Measurements from ENCODE around the gene USP12. TPM values are rescaled to one million over a fixed set of nuclear protein-coding genes. Genes with fewer than 3 reads are reported as not detected.

USP12 gene
- total RNA-seq, 4 donors from 2014 or later, result 19.2 to 33.7 (median 25.9) TPM

DNA sequence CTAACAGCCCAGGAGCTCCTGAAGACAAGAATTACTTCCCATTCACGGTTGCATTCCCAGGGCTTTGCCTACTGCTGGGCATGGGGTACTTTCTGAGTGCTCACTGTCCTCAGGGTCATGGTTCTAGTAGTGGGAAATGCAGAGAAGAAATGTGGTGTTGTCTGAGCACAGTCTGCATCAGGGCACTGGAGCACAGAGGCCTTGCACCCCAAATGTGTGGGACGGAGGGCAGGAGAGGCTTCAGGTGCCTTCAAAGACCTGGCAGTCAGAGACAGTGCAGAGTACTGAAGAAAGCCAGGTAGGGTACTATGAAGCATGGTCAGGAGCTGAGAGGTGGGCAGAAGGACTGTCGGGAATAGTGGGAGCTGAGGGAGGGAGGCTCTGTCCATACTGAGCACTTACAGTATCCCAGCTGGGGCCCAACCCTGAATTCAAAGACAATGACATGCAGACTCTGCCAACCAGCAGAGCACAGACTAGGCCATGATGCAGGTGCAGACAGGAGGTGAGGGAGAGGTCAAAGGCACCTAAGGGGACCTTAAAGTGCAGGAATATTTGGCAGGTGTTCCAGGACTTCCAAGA is 144.4 kb downstream of the USP12 start:
- no peak overlapping the region for H3K4me3 ChIP-seq (replicated peaks in 1 of 3)
- no peaks in the 10 kb centered on the region for H3K4me1 ChIP-seq
- DNase-seq, result no peak
- no peaks in the 10 kb centered on the region for H3K27me3 ChIP-seq
- 85 to 86% methylated on average over 3 of the region's 3 CpGs for WGBS, 2 donors
- H3K27ac ChIP-seq, result no peak overlapping the region
- H3K9me3 ChIP-seq, result no peaks in the 10 kb centered on the region
- H3K36me3 ChIP-seq, result no peaks in the 10 kb centered on the region
- intact Hi-C loops (cut with DNase I), result no loop called here
- no peak for TF ChIP-seq CTCF (IDR thresholded peaks at IDR 0.05)
- no peak for TF ChIP-seq POLR2A (IDR thresholded peaks at IDR 0.05)

DNA sequence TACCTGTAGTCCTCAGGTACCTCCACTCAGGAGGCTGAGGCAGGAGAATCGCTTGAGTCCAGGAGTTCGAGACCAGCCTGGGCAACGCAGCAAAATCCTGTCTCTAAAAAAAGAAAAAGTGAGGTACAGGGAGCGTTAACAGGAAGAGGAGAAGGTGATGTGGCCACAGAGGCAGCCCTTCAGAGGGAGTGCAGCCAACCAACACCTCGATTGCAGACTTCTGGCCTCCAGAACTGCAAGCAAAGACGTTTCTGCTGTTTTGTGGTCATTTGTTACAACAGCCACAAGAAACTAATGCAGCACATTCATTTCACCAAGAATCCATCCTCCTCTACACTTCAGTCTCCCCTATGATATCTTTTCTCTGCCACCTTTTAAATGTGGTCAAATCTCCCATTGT is 145.2 kb downstream of the USP12 start:
- Histone ChIP-seq H3K36me3 (no peaks in the 10 kb centered on the region), H3K9me3 (no peaks in the 10 kb centered on the region), H3K27ac (no peak overlapping the region), H3K4me3 (replicated peaks in 1 of 3) (no peak overlapping the region), H3K4me1 (no peaks in the 10 kb centered on the region), H3K27me3 (no peaks in the 10 kb centered on the region)
- no peak for TF ChIP-seq POLR2A (IDR thresholded peaks at IDR 0.05)
- no peak for TF ChIP-seq CTCF (IDR thresholded peaks at IDR 0.05)
- 77 to 78% methylated on average over 6 of the region's 6 CpGs for WGBS, 2 donors
- intact Hi-C loops (cut with DNase I), result no loop called here
- no peak for DNase-seq

- intact Hi-C loops (cut with DNase I), result no loop called here
- no peak overlapping the region for H3K27ac ChIP-seq
- DNase-seq, result no peak
- H3K9me3 ChIP-seq, result no peaks in the 10 kb centered on the region
- H3K36me3 ChIP-seq, result no peaks in the 10 kb centered on the region
- no peaks in the 10 kb centered on the region for H3K4me1 ChIP-seq
- no peak overlapping the region for H3K4me3 ChIP-seq (replicated peaks in 1 of 3)
- no peak for TF ChIP-seq CTCF (IDR thresholded peaks at IDR 0.05)
- TF ChIP-seq POLR2A (IDR thresholded peaks at IDR 0.05), result no peak
- WGBS, 2 donors, result 73 to 87% methylated on average over 12 to 13 of the region's 13 CpGs
- H3K27me3 ChIP-seq, result no peaks in the 10 kb centered on the region
Measured at GRCh38 chr13:27024776-27025492, 146.7 kb downstream of the USP12 start.

DNA sequence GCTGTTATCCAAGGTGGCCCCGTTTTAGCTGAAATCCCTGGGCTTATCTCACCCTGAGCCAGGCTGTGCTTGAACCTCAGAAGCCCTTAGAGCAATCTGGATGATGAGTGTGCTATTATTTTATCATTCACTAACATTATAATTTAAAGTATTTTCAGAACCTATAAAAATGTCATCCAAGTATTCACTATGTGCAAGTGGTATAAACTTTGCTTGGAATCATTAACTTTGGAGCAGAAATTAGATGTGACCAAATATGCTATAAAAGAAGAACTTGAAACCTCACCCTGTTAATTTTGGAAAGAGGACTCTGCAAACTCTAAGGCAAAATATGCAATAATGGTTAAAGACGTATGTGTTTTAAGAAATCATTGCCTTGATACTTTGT is 147.5 kb downstream of the USP12 start:
- intact Hi-C loops (cut with DNase I), result no loop called here
- DNase-seq, result no peak
- Histone ChIP-seq H3K27ac (no peak overlapping the region), H3K4me3 (replicated peaks in 1 of 3) (no peak overlapping the region), H3K9me3 (no peaks in the 10 kb centered on the region), H3K4me1 (no peaks in the 10 kb centered on the region), H3K36me3 (no peaks in the 10 kb centered on the region), H3K27me3 (no peaks in the 10 kb centered on the region)
- TF ChIP-seq CTCF (IDR thresholded peaks at IDR 0.05), result no peak
- no peak for TF ChIP-seq POLR2A (IDR thresholded peaks at IDR 0.05)
- WGBS, 2 donors, result 85 to 91% methylated on average over 2 of the region's 2 CpGs

DNA sequence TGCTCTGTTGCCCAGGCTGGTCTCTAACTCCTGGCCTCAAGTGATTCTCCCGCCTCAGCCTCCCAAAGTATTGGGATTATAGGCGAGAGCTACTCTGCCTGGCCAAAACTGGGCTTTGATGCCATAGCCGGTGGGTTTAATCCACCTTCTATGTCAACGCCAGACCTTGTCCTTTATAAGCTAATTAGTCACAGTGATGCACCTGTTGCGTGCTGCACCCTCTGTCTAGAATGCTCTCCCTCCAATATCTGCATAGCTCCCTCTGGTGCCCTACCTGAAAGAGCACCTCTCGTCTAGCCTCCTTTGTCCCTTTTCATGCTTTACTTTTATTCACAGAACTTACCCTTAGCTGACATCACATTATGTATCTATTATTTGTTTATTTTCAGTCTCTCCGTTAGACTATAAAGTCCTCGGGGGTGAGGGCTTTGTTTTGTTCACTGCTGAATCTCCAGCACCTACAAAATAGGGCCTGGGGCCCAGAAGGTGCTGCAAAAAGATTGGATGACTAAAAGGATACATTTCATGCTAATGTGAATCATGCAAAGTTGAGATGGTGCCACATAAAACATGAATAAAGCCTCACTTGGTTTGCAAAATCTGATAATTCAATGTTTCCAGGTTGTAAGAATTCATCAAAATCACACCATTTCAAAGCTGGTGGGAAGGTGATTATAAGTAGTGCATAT is 148.1 kb downstream of the USP12 start:
- intact Hi-C loops (cut with DNase I), result no loop called here
- WGBS, 2 donors, result 87 to 89% methylated on average over 8 of the region's 8 CpGs
- no peak overlapping the region for H3K27ac ChIP-seq
- H3K36me3 ChIP-seq, result no peaks in the 10 kb centered on the region
- no peaks in the 10 kb centered on the region for H3K9me3 ChIP-seq
- TF ChIP-seq CTCF (IDR thresholded peaks at IDR 0.05) (no peak), POLR2A (IDR thresholded peaks at IDR 0.05) (no peak)
- H3K4me1 ChIP-seq, result no peaks in the 10 kb centered on the region
- H3K4me3 ChIP-seq (replicated peaks in 1 of 3), result no peak overlapping the region
- no peaks in the 10 kb centered on the region for H3K27me3 ChIP-seq
- no peak for DNase-seq

Data from thyroid gland (tissue), 4 donors.